Common myeloid progenitor, CD34-positive (primary cell): ENCODE measurements around the gene ZNF567.
A peak's percentile ranks its signal among the peaks of the same experiment; 100 is the strongest.
"Not testable (repeated sequence)": the region's sequence is repeated elsewhere in the genome, so short reads cannot be mapped to it uniquely, and the experiment has no call there.

Source experiments
- CTCF ChIA-PET: fragments of 350-600 bp; sonication (Branson Sonifier 250); formaldehyde crosslinking; loops from one replicate; lab custom pipeline; 2021; ENCODE audit warnings: antibody characterized with exemption; lab: Charles Lee
- POLR2A ChIA-PET: fragments of 350-600 bp; sonication (Branson Sonifier 250); formaldehyde crosslinking; loops from one replicate; lab custom pipeline; 2021; ENCODE audit warnings: antibody characterized with exemption; lab: Charles Lee
- DNase-seq, 3 donors: peaks; one replicate each; pipeline versions ENCODE4 v3.0.0 to v3.0.0-alpha.2; 2013
- H3K27ac ChIP-seq, 2 experiments: 1 replicate in 1 of 2; 2 replicates in 1 of 2; pipeline ENCODE4 v1.7.0; 2013; ENCODE audit warnings: inconsistent platforms in 2 of 2, low read length in 2 of 2, mild to moderate bottlenecking in 2 of 2, low read depth in 1 of 2, moderate library complexity in 1 of 2; ENCODE audit not compliant: severe bottlenecking in 2 of 2, insufficient read depth in 1 of 2, poor library complexity in 1 of 2
- H3K27me3 ChIP-seq, 5 experiments: replicated peaks in 2 of 5; 1 replicate in 3 of 5; 2 replicates in 2 of 5; pipeline versions ENCODE4 v1.6.1 to v1.7.0; 2013; ENCODE audit warnings: low read length in 4 of 5, mild to moderate bottlenecking in 2 of 5, moderate library complexity in 2 of 5, inconsistent platforms in 1 of 5; ENCODE audit not compliant: insufficient read depth in 5 of 5, control insufficient read depth in 4 of 5
- H3K36me3 ChIP-seq, 4 experiments: 1 replicate in 2 of 4; 2 replicates in 2 of 4; pipeline versions ENCODE4 v1.6.1 to v1.7.0; 2013; ENCODE audit warnings: low read length in 3 of 4, control low read depth in 1 of 4, mild to moderate bottlenecking in 1 of 4; ENCODE audit not compliant: control insufficient read depth in 4 of 4, insufficient read depth in 4 of 4
- H3K4me1 ChIP-seq, 4 experiments: 1 replicate in 3 of 4; 2 replicates in 1 of 4; pipeline versions ENCODE4 v1.6.1 to v1.7.1; 2013; ENCODE audit warnings: low read length in 3 of 4, mild to moderate bottlenecking in 3 of 4, control low read depth in 1 of 4, inconsistent platforms in 1 of 4, moderate library complexity in 1 of 4; ENCODE audit not compliant: control insufficient read depth in 4 of 4, insufficient read depth in 4 of 4; ENCODE audit errors: control extremely low read depth in 1 of 4
- H3K4me3 ChIP-seq, 7 experiments: 1 replicate in 4 of 7; 2 replicates in 3 of 7; pipeline versions ENCODE4 v1.5.1 to v1.7.0; 2013; ENCODE audit warnings: mild to moderate bottlenecking in 7 of 7, low read length in 6 of 7, moderate library complexity in 6 of 7, inconsistent platforms in 2 of 7, low read depth in 2 of 7, control low read depth in 1 of 7; ENCODE audit not compliant: insufficient read depth in 4 of 7, control insufficient read depth in 1 of 7; ENCODE audit errors: extremely low read depth in 1 of 7
- H3K9me3 ChIP-seq, 5 experiments: 1 replicate in 4 of 5; 2 replicates in 1 of 5; pipeline versions ENCODE4 v1.6.1 to v1.7.1; 2013; ENCODE audit warnings: low read length in 4 of 5, mild to moderate bottlenecking in 2 of 5, inconsistent platforms in 1 of 5, low read depth in 1 of 5, moderate library complexity in 1 of 5; ENCODE audit not compliant: control insufficient read depth in 4 of 5, insufficient read depth in 2 of 5; ENCODE audit errors: control extremely low read depth in 1 of 5
- WGBS: methylation state at CpG from one replicate; pipeline ENCODE4 v1.1.5; 2013; ENCODE audit not compliant: insufficient coverage; 5-methylcytosine and 5-hydroxymethylcytosine counted together

Gene ZNF567

GRCh38 chr19:36709423-36709822, 22.0 kb downstream of the ZNF567 start:
- CTCF ChIA-PET: no interaction called here
- DNase-seq: no peak
- Histone ChIP-seq H3K4me1 (no peaks in the 10 kb centered on the region), H3K27me3 (no peaks in the 10 kb centered on the region), H3K36me3 (peaks cover 24 to 69% (median 37%) of the 10 kb centered on the region in 4 experiments), H3K27ac (no peak overlapping the region), H3K9me3 (peaks cover 32 to 94% (median 57%) of the 10 kb centered on the region in 5 experiments), H3K4me3 (peak overlapping the region in 1 of 7 experiments; percentile 15)
- POLR2A ChIA-PET: no interaction called here
- WGBS: 100% methylated on average over 2 of the region's 2 CpGs

- POLR2A ChIA-PET: no interaction called here
- no peak overlapping the region for H3K4me3 ChIP-seq
- peaks cover 33 to 70% (median 51%) of the 10 kb centered on the region in 4 experiments for H3K36me3 ChIP-seq
These were observed 32.5 kb downstream of the ZNF567 start for GRCh38 chr19:36719687-36720556.

GRCh38 chr19:36736166-36736565, 48.8 kb downstream of the ZNF567 start:
- H3K4me1 ChIP-seq, H3K27ac ChIP-seq, H3K27me3 ChIP-seq, DNase-seq, POLR2A ChIA-PET, H3K4me3 ChIP-seq: not testable (repeated sequence)
- Histone ChIP-seq H3K9me3 (peaks cover 12 to 76% (median 35%) of the 10 kb centered on the region in 5 experiments), H3K36me3 (peaks cover 0 to 12% (median 0%) of the 10 kb centered on the region in 4 experiments)
- CTCF ChIA-PET: interaction anchor here (0.6 kb wide), 1 partner anchor 606 kb away, joined by 3 read pairs; no protein-coding TSS in a partner anchor
- 100% methylated on average over 2 of the region's 9 CpGs for WGBS

More at GRCh38 chr19:36719687-36720556, 32.5 kb downstream of the ZNF567 start:
- CTCF ChIA-PET: no interaction called here
- peak in 1 of 3 donors; percentile 18 for DNase-seq
- Histone ChIP-seq H3K4me1 (no peaks in the 10 kb centered on the region), H3K9me3 (peaks cover 25 to 87% (median 52%) of the 10 kb centered on the region in 5 experiments), H3K27me3 (no peaks in the 10 kb centered on the region), H3K27ac (no peak overlapping the region)
- WGBS: no CpG with 5 or more reads among the region's 10 CpGs

GRCh38 chr19:36745870-36746269, 58.5 kb downstream of the ZNF567 start:
- peaks cover 39 to 59% (median 52%) of the 10 kb centered on the region in 4 experiments for H3K36me3 ChIP-seq
- H3K27ac ChIP-seq: no peak overlapping the region
- H3K4me3 ChIP-seq: peak overlapping the region in 1 of 7 experiments; percentile 19
- peaks cover 22 to 86% (median 68%) of the 10 kb centered on the region in 5 experiments for H3K9me3 ChIP-seq
- DNase-seq: no peak
- 100% methylated on average over 2 of the region's 4 CpGs for WGBS
- POLR2A ChIA-PET: no interaction called here
- CTCF ChIA-PET: no interaction called here
- no peaks in the 10 kb centered on the region for H3K4me1 ChIP-seq
- H3K27me3 ChIP-seq: no peaks in the 10 kb centered on the region

GRCh38 chr19:36747750-36748149, 60.3 kb downstream of the ZNF567 start:
- Histone ChIP-seq H3K9me3 (peaks cover 29 to 93% (median 73%) of the 10 kb centered on the region in 5 experiments), H3K27ac (no peak overlapping the region), H3K4me3 (peak overlapping the region in 1 of 7 experiments; percentile 19), H3K36me3 (peaks cover 48 to 77% (median 66%) of the 10 kb centered on the region in 4 experiments), H3K4me1 (no peaks in the 10 kb centered on the region), H3K27me3 (no peaks in the 10 kb centered on the region)
- CTCF ChIA-PET: no interaction called here
- no peak for DNase-seq
- POLR2A ChIA-PET: no interaction called here
- 100% methylated on average over 5 of the region's 10 CpGs for WGBS

GRCh38 chr19:36748431-36749275, 61.2 kb downstream of the ZNF567 start:
- H3K36me3 ChIP-seq: peaks cover 51 to 86% (median 73%) of the 10 kb centered on the region in 4 experiments
- peak overlapping the region in 1 of 7 experiments; percentile 31 for H3K4me3 ChIP-seq
- POLR2A ChIA-PET: no interaction called here
- DNase-seq: no peak
- H3K27me3 ChIP-seq: no peaks in the 10 kb centered on the region
- no peak overlapping the region for H3K27ac ChIP-seq
- peaks cover 29 to 93% (median 76%) of the 10 kb centered on the region in 5 experiments for H3K9me3 ChIP-seq
- WGBS: 100% methylated on average over 1 of the region's 10 CpGs
- no peaks in the 10 kb centered on the region for H3K4me1 ChIP-seq
- CTCF ChIA-PET: no interaction called here
